GM18507 (cell line): ENCODE measurements around the gene GPR32.
"Not testable (repeated sequence)": the region's sequence is repeated elsewhere in the genome, so short reads cannot be mapped to it uniquely, and the experiment has no call there.

Experiments
- DNase-seq: peaks from one replicate; pipeline ENCODE4 v3.0.0; 2011; ENCODE audit warnings: low read depth; ENCODE audit not compliant: insufficient read length; ENCODE audit errors: extremely low spot score
- FAIRE-seq: peaks from 2 replicates; lab custom pipeline; 2011; peaks lifted over from hg19 to GRCh38; lab: Jason Lieb, UNC

Gene GPR32

DNA sequence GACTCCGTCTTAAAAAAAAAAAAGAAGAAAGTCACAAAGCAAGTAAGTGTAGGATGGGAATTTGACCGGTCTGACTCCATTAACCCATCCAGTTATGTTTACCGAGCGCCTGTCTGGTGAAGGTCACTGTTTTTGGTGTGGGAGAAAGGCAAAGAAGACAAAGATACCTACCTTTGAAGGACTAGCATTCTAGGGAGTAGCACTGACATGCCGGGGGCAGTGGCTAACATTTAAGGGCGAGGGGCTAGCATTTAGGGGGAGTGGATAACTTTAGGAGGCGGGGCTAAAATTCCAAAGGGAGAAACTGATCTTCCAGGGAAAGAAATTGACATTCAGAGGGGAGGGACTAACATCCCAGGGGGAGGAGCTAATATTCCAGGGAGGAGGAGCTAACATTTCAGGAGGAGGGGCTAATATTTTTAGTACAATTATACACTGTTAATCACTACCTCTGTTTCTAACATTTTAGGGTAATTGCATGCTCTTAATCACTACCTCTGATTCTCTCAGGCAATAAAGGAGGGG lies 8.7 kb downstream of the GPR32 start:
- no peak for DNase-seq
- no peak for FAIRE-seq

DNA sequence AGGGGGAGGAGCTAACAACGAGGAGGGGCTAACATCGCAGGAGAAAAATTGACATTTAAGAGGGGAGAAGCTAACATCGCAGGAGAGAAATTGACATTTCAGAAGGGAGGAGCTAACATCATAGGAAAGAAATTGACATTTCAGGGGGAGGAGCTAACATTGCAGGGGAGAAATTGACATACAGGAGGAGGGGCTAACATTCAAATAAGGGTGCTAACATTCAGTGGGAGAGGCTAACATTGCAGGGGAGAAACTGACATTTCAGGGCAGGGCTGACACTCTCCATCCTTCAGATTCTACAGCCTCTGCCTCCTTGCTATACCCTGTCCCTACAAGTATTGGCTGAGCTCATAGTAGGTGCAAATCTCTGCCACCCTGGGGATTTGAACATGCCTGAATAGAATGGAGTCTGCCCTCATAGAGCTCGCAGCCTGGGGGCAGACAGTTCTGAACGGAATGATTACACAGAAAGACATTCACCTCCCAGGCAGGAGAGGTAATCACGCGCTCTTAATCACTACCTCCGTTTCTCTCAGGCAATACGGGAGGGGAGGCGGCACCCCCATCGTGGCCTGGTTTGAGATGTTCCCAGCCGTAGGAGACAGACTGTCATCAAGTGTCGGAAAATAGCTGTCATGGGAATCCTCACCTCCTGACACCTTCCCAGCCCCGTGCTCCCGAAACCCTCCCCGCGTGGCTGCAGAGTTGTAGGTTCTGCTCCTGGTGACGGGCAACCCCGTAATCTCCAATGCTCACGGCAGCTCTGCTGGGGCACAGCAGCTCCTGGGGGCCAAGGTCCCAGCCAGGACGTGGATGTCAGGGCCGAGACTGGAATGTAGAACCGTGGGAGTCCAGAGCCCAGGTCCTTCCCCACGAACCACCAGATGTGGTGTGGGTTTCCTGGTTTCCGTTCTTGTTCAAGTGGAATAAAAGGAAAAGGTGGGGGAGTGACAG lies 9.5 kb downstream of the GPR32 start:
- DNase-seq (no peak), FAIRE-seq (no peak)

DNA sequence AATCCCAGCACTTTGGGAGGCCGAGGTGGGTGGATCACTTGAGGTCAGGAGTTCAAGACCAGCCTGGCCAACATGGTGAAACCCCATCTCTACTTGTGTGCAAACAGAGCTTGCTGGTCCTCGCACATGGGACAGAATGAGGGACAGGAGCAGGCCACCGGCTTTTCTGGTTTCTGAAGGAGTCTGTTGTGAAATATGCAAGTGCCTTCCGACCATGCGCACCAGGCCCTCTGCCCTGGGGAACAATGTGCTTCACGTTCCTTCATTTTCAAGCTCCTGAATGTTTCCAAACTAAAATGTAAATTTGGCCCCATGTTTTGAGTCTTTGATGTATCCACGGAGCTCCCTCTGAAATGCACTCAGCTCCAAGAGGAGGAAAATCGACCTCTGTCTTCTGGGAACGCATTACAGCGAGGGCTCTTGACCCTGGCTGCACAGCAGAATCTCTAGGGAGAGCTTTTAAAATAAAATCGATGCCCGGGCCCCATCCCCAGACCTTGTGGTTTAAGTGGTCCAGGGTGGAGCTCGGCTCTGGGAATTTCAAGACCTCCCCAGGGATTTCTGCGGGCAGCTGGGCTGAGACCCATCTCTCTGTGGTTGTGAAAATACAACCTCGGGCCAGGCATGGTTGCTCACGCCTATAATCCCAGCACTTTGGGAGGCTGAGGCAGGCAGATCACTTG lies 10.6 kb downstream of the GPR32 start:
- FAIRE-seq, result no peak

DNA sequence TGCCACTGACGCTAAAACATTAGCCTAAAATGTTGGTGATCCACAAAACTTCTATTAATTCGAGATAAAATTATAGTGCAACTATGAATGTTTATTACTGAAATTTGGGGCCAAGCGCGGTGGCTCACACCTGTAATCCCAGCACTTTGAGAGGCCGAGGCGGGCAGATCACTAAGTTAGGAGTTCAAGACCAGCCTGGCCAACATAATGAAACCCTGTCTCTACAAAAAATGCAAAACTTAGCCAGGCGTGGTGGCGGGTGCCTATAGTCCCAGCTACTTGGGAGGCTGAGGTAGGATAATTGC lies 13.5 kb downstream of the GPR32 start:
- not testable (repeated sequence) for FAIRE-seq, DNase-seq

More for the DNA sequence above, 10.6 kb downstream of the GPR32 start:
- DNase-seq, result no peak

DNA sequence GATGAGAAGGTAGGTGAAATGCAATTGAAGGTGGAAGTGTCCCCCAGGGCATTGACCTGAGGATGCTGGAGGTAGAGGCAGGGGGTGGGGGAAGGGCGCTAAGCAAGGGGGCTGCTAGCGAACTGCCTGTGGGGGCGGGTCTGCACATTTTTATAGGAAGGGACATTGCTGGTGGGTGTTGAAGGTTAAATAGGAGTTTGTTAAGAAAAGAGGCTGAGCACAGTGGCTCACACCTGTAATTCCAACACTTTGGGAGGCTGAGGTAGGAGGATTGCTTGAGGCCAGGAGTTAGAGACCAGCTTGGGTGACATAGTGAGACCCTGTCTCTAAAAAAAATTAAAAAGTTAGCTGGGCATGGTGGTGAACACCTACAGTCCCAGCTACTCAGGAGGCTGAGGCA lies 14.4 kb downstream of the GPR32 start:
- FAIRE-seq, result no peak
- DNase-seq, result no peak

DNA sequence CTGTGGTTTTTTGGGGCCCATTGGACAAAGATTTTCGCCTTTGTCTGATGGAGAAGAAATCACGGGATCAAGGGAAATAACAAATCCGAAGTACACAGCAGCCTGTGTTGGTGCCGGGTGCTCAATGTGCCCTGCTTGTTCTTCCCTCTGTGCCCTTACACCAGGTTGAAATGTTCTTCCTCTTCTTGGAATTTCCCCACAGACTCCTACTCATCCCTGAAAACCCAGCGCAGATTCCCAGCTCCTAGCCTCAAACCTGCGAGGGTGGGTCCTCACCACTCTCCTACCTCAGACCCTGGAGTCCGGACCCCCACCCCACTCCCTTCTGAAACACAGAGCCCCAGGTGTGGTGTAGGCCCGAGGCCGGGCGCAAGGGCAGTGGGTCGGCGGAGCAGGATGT lies 15.1 kb downstream of the GPR32 start:
- no peak for FAIRE-seq

DNA sequence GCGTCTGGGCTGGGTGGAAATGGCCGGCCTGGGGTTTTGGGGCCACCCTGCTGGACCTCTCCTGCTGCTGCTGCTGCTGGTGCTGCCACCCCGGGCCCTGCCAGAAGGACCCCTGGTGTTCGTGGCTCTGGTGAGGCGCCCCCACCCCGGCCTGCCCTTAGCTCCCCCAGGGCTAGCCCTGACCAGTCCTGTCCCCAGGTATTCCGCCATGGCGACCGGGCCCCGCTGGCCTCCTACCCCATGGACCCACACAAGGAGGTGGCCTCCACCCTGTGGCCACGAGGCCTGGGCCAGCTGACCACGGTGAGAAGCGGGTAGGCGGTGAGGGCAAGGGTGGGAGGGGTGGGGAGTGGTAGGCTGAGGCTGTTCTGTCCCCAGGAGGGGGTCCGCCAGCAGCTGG lies 20.1 kb downstream of the GPR32 start, which contains the start of gene ACP4:
Gene ACP4 (plus strand): TSS at position 20 of the 400 bp plus-strand sequence. CDS start 0 bp downstream, at position 20.
- DNase-seq, result no peak
- FAIRE-seq, result no peak

More for the DNA sequence above, 15.1 kb downstream of the GPR32 start:
- no peak for DNase-seq

DNA sequence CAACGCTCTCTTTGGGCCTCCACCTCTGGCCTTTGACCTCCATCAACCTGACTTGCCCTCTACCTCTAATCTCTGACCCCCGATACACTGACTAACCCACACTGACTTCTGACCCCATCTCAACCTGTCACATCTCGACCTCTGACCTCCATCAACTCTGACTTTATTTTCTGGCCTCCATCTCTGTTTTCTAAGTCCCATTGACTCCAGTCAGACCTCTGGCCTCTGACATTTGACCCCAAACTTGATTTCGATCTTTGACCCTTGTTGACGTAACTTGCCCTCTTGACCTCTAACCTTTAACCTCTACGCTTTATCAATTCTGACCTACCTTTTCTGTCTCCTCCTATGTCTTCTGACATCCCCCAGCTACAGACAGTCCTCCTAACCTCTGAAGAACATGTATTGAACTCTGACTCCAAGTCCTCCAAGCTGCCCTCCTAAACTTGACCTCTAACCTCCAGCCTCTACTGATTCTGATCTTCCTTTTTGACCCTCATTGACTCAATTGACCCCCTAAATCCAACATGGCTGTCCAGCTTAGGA lies 20.7 kb downstream of the GPR32 start:
- no peak for FAIRE-seq

DNA sequence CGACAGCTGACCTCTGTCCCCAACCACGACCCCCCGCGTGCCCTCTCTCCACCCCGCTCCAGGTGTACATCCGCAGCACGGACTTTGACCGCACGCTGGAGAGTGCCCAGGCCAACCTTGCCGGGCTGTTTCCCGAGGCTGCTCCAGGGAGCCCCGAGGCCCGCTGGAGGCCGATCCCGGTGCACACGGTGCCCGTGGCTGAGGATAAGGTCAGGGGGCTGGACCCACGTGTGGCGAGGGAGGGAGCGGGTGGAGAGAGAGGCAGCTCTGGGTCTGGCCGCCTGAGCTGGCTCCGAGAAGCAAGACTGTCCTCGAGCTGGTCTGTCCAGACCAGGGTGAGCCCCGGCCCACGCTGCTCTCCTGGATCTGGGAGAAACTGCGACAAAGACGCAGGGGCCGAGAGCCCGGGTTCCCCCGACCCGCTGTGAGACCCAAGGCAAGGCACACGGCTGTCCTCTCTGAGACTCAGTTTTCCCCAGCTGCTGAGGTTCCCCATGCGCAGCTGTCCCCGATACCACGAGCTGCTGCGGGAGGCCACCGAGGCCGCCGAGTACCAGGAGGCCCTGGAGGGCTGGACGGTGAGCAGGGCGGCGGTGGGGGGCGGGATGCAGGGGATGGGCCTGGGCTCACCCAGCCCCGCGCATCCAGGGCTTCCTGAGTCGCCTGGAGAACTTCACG lies 21.5 kb downstream of the GPR32 start:
- FAIRE-seq, result no peak

More for the DNA sequence above, 20.7 kb downstream of the GPR32 start:
- no peak for DNase-seq

DNA sequence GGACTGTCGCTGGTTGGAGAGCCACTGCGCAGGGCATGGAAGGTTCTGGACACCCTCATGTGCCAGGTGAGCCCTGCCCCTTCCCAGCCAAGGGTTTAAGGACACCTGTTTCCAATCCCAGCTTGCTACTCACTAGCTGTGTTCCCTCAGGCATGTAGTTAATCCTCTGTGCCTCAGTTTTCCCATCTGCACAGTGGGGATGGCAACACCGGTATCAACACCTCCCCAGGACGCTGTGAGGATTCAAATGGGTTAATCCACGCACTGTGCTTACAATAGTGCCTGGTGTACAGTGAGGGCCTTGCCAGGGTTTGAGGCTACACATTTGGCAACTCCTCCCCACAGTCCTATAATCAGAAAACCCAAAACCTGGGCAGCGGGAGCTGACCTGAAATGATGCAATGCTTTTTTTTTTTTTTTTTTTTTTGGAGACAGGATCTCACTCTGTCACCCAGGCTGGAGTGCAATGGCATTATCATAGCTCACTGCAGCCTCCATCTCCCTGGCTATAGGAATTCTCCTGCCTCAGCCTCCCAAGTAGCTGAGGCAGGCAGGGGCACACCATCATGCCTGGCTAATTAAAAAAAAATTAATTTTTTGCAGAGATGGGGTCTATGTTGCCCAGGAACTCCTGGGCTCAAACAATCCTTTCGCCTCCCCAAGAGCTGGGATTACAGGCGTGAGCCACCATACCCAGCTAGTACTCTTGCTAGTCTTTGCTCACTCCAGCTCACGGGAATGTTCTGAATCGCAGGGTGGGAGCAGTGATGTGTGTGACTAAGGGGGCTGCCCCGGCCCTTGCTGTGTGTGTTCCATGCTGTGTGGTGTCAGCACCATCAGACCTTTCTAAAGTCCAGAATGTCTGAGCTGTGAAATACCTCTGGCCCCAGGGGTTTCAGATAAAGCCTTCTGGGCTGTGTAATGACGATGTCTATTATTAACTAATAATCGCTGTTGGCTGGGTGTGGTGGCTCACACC lies 22.3 kb downstream of the GPR32 start:
- FAIRE-seq, result no peak

More for the DNA sequence above, 21.5 kb downstream of the GPR32 start:
- no peak for DNase-seq

DNA sequence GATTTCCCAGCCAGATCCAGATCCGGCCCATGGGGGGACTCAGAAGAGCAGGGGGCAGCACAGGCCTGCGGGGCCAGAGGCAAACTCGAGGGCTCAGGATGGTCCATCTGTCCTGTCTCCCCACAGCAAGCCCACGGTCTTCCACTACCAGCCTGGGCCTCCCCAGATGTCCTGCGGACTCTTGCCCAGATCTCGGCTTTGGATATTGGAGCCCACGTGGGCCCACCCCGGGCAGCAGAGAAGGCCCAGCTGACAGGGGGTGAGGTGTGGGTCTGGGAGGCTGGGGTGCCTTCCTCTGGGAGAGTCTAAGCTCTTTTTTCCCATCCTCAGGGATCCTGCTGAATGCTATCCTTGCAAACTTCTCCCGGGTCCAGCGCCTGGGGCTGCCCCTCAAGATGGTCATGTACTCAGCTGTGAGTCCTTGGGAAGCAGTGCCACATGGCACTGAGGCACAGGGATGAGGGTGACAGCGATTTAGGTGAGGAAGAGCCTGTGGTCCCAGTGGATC lies 23.3 kb downstream of the GPR32 start:
- FAIRE-seq (no peak), DNase-seq (no peak)

More for the DNA sequence above, 22.3 kb downstream of the GPR32 start:
- DNase-seq, result no peak

DNA sequence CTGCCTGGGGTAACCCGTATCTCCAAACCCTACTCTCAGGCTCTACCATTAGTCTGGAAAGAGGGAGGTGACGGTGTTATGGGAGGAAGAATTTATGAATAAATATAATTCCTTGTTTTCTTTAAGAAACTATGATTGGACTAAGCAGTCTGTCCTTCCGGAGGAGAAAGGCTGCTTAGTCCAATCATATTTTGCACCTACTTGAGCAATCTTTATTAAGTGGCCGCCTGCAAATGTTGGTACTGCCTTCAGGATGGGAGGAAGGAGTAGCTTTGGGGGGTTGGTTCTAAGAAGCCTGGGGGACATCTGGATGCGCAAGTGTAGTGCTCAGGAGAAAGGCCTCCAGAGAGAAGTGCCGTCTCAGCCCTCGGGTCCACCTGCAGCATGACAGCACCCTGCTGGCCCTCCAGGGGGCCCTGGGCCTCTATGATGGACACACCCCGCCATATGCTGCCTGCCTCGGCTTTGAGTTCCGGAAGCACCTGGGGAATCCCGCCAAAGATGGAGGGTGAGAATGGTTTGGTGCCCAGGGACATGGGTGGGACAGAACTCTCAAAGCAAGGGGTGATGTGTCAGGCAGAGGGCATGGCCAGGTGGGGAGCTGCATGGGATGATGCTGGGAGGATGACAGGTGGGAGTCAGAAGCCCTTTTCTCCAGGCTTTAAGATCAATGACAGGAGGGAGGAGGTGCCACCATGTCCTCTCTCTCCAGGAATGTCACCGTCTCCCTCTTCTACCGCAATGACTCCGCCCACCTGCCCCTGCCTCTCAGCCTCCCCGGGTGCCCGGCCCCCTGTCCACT lies 24.0 kb downstream of the GPR32 start:
- FAIRE-seq, result peak; percentile 58
- DNase-seq, result peak; percentile 45

DNA sequence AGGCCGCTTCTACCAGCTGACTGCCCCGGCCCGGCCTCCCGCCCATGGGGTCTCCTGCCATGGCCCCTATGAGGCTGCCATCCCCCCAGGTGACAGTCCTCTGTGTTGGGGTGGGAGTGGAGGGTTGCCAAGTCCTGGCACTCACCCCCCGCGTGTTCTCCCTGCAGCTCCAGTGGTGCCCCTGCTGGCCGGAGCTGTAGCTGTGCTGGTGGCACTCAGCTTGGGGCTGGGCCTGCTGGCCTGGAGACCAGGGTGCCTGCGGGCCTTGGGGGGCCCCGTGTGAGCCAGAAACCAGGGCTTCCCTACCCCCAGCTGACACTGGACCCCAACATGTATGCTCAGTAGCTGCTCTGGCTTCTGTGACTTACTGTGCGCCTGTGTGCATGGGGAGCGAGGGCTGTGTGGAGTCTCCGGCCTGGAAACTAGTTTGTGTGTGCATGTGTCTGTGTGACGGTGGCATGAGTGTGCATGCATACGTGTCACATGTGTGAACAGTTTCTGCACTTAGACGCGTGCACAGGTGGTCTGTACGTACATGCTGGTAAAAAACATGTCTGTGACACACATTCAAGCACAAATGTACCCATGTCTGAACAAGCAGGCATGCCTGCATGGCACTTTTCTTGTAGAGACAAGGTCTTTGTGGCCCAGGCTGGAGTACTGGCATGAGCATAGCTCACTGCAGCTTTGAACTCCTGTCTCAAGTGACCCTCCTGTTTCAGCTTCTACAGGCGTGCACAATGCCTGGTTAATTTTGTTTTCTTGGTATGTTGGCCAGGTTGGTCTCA lies 24.8 kb downstream of the GPR32 start:
- DNase-seq (no peak), FAIRE-seq (no peak)

DNA sequence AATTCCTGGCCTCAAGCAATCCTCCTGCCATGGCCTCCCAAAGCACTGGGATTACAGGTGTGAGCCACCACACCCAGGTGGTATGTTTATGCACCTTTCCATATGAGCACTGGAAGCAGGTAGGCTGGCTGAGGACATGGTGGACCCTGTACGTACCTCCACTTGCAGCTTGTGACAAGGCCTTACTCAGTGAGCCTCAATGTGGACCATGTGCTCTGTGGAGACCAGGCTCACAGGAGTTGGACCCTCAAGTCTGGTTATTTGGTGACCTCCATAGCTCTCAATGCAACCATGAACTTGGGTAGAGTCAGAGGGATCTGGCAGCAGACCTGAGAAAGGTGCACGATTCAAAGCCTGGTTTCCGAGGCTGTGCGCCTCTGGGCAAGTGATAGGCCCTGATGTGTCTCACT lies 25.4 kb downstream of the GPR32 start:
- no peak for DNase-seq
- no peak for FAIRE-seq

DNA sequence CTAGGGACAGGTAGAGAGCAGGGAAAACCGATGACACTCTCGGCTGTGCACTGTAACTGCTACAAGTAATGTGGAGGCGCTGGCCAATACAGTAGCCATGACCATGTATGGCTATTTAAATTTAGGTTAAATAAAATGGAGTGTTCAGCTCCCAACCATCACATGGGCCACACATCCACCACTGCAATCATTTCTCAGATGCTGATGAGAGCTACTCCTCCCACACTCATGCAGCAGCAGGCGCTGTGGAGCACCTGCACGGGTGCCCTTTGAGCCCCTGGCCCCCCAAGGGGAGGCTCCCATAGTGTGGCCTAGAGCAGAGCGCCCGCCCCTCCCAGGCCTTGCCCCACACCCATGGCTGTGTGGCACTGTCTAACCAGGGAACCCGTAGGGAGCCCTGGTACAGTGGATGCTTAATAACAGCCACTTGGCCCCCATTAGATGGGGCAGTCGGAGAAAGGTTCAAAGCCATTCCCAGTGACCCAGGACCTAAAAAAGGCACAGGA lies 25.9 kb downstream of the GPR32 start:
- FAIRE-seq, result no peak

DNA sequence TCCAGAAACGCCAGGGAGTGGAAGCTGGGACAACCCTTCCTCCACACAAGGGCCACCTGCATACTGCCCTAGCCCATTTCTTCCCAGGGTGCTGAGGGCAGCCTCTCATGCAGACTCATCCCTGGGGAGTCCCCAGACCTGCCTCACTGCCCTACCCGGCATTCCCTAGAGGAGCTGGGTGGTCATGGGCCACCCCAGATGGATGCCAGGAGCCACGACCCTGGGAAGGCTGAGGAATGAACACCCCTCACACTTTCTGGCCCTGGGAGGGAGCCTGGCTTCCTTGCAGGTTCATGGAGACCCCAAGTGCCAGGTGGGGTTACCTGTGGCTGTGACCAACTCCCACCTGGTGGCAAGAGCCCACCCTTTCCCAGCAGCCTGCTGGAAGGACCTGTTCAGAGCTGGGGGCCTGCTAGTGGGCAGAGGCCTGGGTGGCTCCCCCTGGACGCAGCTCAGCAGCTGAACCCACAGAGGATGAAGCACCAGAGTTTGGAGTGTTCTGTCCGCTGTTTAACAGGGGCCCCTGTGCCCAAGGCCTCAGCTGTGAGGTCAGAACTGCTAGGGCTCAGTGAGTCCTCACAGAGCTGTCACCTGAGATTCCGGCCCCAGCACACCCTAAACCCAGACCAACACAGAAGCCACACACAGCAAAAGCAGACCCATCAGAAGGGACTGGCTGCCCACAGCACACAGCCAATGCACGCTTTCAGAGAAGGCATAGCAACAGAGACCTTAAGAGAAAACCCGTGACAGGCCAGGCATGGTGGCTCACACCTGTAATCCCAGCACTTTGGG lies 26.6 kb downstream of the GPR32 start:
- FAIRE-seq (no peak), DNase-seq (no peak)

More for the DNA sequence above, 25.9 kb downstream of the GPR32 start:
- no peak for DNase-seq
